OCI-LY7 (cell line): ENCODE results near the gene CCL22.

Experiments used
- EZH2phosphoT487 ChIP-seq: fragments of 200-600 bp; sonication (generic); IDR thresholded peaks from 2 replicates; pipeline ENCODE4 v1.6.1; 2018; ENCODE audit warnings: low read depth, borderline replicate concordance, mild to moderate bottlenecking, mixed run types, antibody characterized with exemption, low read length, moderate library complexity, mixed read lengths
- TF ChIP-seq, protein P1 (sequence below): fragments of 200-600 bp; sonication (generic); conservative IDR thresholded peaks from 2 replicates; pipeline ENCODE4 v1.5.1; 2014; ENCODE audit warnings: mild to moderate bottlenecking, antibody characterized with exemption, low read length, moderate library complexity, mixed read lengths

GRCh38 chr16:57324749-57325148, 33.8 kb upstream of the CCL22 start:
- TF ChIP-seq, protein P1, sequence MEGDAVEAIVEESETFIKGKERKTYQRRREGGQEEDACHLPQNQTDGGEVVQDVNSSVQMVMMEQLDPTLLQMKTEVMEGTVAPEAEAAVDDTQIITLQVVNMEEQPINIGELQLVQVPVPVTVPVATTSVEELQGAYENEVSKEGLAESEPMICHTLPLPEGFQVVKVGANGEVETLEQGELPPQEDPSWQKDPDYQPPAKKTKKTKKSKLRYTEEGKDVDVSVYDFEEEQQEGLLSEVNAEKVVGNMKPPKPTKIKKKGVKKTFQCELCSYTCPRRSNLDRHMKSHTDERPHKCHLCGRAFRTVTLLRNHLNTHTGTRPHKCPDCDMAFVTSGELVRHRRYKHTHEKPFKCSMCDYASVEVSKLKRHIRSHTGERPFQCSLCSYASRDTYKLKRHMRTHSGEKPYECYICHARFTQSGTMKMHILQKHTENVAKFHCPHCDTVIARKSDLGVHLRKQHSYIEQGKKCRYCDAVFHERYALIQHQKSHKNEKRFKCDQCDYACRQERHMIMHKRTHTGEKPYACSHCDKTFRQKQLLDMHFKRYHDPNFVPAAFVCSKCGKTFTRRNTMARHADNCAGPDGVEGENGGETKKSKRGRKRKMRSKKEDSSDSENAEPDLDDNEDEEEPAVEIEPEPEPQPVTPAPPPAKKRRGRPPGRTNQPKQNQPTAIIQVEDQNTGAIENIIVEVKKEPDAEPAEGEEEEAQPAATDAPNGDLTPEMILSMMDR: no peak
- no peak for TF ChIP-seq EZH2phosphoT487
